GM18873 (cell line): Measurements from ENCODE around the gene STYX.
"Not testable (repeated sequence)": the region's sequence is repeated elsewhere in the genome, so short reads cannot be mapped to it uniquely, and the experiment has no call there.

Experiments
- ATAC-seq: cut with Tn5 transposase; IDR thresholded peaks from one replicate; pipeline ENCODE4 v1.9.1; 2021; ENCODE audit warnings: mild to moderate bottlenecking, moderate library complexity, moderate number of reproducible peaks; ENCODE audit not compliant: unreplicated experiment, low FRiP score

Gene STYX

DNA sequence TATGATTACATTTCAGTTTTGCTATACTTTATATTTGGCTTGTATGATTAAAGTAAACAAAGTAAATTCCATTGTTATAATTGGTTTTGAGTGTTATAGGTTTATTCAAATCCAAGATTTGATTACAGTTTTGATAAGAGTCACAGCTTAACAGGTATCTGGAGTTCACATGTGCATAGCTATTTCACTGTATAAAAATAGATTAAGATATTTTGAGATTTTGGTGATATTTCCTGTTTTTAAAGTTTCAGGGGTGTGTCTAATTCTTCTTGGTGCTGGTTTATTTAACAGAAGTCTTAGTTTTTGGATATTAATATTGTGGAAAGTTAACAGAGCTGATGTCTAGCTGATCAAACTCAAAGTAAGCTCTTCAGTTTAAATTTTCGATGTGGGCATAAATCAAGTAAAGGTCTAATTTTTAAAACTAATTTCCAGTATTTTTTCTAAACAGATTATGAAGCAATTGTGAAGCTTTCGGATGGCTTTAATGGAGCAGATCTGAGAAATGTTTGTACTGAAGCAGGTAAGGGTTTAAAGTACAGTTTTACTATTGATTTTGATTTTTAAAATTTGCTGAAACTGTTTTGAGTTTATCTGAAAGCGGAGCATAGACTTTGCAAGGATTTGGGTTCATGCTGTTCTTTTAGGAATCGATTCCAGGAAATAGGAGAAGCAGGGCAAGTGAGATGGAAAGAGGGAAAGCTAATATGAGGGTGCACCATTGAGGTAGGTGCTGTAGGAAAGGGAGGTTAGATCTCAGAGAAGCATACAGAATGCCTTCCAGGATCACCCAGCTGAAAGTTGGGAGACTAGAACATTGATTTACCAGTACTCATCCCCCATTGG, 6.2 kb upstream of the STYX start:
- no peak for ATAC-seq

GRCh38 chr14:52724360-52724644, 5.7 kb upstream of the STYX start:
- no peak for ATAC-seq

GRCh38 chr14:52727509-52727908, 2.5 kb upstream of the STYX start:
- ATAC-seq: not testable (repeated sequence)

GRCh38 chr14:52729035-52729434, 931 bp upstream of the STYX start:
- ATAC-seq: not testable (repeated sequence)

DNA sequence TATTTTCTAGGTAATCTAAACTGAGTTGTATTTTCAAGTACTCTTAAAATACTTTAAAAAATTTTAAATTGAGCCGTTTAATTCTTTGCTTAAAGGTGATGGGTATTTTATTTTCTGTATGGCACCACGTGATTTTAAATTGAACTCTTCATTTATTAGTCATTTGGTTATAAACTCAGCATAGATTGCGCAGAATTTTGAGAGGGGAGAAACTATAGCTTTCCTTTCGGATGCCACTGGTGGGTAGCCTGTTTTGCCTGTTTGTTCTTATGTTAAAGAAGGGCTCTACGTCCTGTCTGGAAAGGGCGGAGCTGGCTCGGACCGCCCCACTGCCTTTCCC, 411 bp upstream of the STYX start:
- ATAC-seq: no peak

GRCh38 chr14:52730709-52731111, 744 bp downstream of the STYX start:
- no peak for ATAC-seq

- no peak for ATAC-seq
These were observed 3.9 kb downstream of the STYX start for GRCh38 chr14:52733824-52734223.

DNA sequence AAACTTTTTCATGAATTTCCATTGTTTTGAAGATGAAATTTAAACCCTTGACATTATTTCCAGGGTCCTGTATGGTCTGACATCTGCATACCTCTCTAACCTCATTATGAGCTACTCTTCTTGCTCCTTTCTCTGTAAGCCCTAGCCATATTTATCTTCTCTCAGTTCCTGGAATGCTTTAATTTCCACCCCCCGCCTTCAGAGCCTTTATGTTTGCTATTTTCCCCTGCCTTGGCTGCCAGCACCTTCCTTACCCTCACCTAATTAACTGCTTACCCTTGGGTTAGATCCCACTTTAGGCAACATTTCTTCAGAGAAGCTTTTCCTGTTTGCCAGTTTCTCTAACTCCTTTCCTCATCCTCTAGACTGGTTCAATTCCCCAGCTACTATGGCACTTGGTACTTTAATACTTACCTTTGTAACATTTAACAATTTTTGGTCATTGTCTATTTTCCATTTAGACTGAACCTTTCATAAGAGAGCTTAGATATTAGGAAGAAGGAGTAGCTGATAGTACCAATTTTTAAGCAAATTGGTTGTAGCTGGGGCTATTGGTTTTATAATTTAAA, 6.0 kb downstream of the STYX start:
- no peak for ATAC-seq

GRCh38 chr14:52738409-52738808, 8.4 kb downstream of the STYX start:
- no peak for ATAC-seq

GRCh38 chr14:52740751-52741150, 10.8 kb downstream of the STYX start:
- ATAC-seq: no peak

DNA sequence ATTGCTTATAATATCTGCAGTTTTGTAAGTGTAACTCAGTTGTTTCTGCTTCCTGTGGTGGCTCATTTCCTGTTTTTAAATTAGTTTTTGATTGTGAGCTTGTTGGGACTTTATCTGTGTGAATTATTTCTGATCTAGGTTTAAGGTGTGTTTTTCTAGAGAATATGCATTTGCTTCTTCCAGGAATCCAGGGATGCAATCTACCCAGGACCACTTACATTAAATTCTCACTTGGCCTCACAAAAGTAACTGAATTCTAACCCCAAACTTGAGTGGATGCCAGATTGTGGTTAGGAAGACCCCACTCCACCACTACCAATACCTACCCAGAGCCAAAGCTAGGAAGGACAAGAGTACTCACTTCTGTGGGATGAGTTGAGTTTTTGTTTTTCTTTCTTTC, 11.9 kb downstream of the STYX start:
- no peak for ATAC-seq

GRCh38 chr14:52748647-52749292, 18.8 kb downstream of the STYX start:
- ATAC-seq: no peak

DNA sequence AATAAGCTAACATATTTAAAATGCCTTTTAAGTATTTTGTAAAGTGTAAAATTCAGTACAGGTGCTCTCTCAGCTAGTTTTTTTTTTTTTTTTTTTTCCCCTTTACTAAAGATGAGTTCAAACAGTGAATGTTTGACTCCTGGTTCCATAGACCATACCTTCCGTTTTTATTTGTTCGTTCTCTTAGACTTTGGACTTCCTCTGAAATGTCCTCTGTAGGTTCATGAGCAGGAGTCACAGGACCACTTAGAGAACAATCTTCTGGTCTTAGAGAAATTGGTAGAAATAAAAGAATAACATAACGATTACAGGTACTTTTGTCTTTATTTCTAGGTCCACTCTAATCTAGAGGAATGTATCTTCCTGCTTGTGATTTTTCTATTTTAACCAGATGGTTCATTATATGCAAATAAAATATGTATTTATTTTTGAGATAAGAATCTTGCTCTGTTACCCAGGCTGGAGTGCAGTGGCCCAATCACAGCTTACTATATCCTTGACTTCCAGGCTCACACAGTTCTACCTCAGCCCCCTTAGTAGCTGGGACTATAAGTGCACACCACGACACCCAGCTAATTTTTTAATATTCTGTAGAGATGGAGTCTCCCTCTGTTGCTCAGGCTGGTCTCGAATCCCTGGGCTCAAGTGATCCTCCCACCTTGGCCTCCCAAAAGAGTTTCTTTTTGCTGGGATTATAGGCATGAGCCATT, 25.8 kb downstream of the STYX start:
- ATAC-seq: no peak

GRCh38 chr14:52759145-52759544, 29.2 kb downstream of the STYX start:
- no peak for ATAC-seq

DNA sequence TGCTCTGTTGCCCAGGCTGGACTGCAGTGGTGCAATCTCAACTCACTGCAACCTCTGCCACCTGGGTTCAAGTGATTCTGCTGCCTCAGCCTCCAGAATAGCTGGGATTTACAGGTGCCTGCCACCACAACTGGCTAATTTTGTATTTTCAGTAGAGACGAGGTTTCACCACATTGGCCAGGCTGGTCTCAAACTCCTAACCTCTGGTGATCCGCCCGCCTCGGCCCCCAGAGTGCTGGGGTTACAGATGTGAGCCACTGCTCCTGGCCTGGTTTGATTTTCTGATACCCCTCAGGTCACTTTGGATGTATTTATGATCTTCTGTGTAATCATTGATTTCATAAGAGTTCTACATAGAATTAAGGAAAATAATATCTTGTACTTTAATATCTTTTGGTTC, 33.0 kb downstream of the STYX start:
- ATAC-seq: not testable (repeated sequence)

- no peak for ATAC-seq
These were observed 37.3 kb downstream of the STYX start for GRCh38 chr14:52767058-52767833.

DNA sequence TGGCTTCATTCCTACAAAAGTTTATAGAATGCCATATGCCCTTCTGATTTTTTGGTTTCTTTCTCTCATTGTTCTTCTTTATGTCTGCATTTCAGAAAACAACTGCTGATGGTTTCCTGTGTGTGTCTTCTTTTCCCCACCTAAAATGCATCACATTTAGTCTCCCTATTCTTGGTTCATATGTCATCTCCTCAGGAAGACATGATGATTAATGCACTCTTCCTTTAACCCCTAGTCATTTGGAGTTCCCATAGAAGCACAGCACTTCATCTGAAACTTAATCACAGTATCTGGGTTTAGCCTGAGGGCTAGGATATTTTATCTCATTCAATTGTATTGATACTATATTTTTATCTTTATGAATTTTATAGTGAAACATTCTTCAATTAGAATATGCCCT, 39.9 kb downstream of the STYX start:
- no peak for ATAC-seq

DNA sequence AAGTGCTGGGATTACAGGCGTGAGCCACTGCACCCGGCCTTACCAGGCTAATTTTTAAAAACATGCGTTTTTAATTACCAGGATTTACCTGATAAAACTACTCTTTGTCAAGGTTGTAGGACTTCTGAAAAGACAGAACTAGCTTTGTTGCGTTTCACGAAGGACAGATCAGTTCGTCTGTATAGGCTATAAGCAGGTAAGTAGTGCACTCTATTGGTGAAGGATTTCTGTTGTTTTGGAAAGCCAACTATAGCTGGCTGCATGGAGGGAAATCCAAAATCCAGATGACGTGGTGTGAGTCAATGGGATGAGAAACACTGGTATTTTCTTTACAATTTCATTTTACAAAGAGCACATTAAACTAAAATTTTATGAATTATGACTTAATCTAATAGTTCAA, 46.9 kb downstream of the STYX start:
- ATAC-seq: no peak

DNA sequence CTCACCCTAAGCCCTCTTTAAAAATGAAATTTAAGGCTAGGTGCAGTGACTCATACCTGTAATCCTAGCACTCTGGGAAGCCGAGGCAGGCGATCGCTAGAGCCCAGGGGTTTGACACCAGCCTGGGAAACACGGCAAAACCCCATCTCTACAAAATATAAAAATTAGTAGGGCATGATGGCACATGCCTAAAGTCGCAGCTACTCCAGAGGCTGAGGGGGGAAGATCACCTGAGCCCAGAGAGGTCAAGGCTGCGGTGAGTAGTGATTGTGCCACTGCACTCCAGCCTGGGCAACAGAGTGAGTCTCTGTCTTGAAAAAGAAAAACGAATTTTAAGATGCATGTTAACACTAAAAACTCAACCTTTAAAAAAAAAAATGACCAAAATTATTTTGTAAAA, 48.7 kb downstream of the STYX start:
- ATAC-seq: no peak

- no peak for ATAC-seq
These were observed 50.9 kb downstream of the STYX start for GRCh38 chr14:52780893-52781292.

GRCh38 chr14:52781629-52782028, 51.7 kb downstream of the STYX start:
- no peak for ATAC-seq
